ENCODE results near the gene SLC4A4. TPM values are rescaled to one million over a fixed set of nuclear protein-coding genes. Genes with fewer than 3 reads are reported as not detected.

SLC4A4 gene
- total RNA-seq, 1 donor from 2014 or later, result 24.6 TPM

- DNase-seq (ENCODE audit: low spot score) (no peak), ATAC-seq (no peak)
Observed at GRCh38 chr4:71586087-71586763, 247.4 kb downstream of the SLC4A4 start.

DNA sequence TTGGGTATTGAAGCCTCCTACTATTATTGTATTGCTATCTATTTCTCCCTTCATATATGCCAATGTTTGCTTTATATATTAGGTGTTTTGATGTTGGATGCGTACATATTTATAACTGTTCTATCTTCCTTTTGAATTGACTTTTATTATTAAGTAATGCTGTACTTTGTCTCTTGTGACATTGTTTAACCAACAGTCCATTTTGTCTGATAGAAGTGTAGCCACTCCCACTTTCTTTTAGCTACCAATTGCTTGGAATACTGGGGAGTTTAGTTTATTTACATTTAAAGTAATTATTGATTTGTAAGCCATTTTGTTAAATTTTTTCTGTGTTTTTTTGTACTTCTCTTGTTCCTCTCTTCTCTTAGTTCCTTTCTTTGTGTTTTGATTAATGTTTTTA lies 249.2 kb downstream of the SLC4A4 start:
- ATAC-seq (peak; percentile 52), DNase-seq (ENCODE audit: low spot score) (no peak)

DNA sequence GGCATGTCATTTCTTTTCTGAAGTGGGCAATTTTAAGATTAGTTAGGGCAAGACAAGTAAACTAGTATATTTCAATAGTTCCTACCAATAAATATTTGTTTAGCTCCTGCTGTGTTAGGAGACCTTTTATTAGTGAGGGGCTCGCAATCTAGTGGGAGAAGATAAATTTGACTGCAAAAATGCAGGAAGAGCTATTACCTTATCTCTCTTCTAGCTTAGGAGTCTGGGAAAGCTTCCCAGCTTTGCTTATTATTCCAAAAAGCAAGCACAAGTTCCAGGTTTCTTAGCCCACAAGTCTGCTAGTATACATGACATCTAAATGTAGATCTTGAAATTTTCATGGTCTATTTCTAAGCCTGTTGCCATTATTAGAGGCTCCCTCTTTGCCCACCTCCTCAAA lies 254.0 kb downstream of the SLC4A4 start:
- DNase-seq (ENCODE audit: low spot score) (no peak), ATAC-seq (no peak)

DNA sequence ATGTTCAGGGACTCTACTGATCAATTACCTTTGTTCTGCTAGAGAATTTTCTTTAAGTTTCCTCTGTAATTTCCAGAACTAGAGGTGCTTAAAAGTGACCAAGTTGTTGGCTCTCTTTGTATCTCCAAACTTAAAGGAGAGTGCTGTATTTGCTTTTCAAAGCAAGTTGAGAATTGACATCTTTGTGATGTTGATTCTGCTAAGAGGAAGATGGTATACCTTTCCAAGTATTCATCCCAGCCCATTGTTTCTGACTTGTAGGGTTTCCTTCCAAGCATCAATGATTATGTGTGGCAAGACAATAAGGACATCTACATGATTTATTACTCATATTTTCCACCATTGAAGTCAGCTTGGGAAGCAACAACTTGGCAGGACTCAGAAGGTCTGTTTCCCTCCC lies 254.5 kb downstream of the SLC4A4 start:
- no peak for DNase-seq (ENCODE audit: low spot score)
- ATAC-seq, result no peak

- DNase-seq (ENCODE audit: low spot score), result no peak
- no peak for ATAC-seq
Observed at GRCh38 chr4:71595576-71596108, 256.8 kb downstream of the SLC4A4 start.

DNA sequence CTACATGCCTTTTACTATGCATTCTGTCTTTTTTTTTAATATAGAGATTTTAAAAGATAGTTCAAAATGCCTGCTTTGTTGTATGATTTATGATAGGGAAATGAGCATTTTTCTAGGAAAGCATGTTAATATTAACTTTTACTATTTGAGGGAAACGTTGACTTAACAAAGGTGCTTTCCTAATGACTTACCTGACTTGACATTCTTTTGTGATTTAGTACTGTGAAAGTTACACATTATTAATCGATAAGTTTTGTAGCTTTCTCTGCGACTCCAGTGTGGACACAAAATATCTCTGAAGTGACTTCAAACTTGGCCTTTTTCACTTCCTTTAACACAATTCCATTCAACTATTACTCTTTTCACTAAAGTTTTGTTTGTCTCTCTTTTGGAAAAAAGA lies 260.8 kb downstream of the SLC4A4 start:
- ATAC-seq (no peak), DNase-seq (ENCODE audit: low spot score) (no peak)

DNA sequence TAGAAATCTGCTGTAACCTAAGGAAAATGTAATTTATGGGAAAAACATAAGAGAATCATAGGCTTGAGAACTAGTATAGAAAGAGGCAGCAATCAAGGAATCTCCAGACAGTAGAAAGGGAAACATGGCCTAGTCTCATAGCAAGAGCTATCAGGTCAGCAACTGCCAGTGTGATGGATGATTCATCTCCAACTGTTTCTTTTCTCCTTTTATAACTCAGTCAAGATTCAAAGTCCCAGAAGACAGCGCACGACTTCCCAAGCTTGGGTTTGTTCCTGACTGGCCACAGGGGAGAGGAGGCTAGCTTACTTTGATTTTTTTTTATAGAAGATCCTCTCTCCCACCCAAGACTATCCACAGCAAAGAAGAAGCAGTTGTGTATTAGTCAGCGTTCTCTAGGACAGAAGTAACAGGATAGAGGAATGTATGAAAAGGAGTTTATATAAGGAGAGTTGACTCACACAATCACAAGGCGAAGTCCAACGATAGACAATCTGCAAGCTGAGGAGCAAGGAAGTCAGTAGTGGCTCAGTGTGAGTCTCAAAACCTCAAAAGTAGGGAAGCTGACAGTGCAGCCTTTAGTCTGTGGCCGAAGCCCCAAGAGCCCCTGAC lies 263.6 kb downstream of the SLC4A4 start:
- ATAC-seq, result no peak
- no peak for DNase-seq (ENCODE audit: low spot score)

- no peak for ATAC-seq
- DNase-seq (ENCODE audit: low spot score), result no peak
Observed at GRCh38 chr4:71604785-71605184, 266.0 kb downstream of the SLC4A4 start.

GRCh38 chr4:71607109-71607508 lies 268.3 kb downstream of the SLC4A4 start:
- DNase-seq (ENCODE audit: low spot score) (no peak), ATAC-seq (no peak)

GRCh38 chr4:71607780-71608677 lies 269.2 kb downstream of the SLC4A4 start:
- ATAC-seq, result no peak
- DNase-seq (ENCODE audit: low spot score), result no peak

DNA sequence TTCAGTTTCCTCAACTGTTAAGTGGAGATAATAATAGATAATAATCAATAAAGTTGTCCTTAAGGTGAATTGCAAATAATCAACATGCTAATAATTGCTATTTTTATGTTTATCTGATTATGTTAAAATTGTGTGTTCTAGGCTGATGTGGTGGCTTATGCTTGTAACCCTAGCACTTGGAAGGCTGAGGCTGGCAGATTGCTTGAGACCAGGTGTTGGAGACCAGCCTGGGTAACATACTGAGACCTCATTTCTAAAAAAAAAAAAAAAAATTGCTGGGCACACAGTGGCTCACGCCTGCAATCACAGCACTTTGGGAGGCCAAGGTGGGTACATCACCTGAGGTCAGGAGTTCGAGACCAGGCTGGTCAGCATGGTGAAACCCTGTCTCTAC lies 269.9 kb downstream of the SLC4A4 start:
- ATAC-seq, result no peak
- DNase-seq (ENCODE audit: low spot score), result no peak

DNA sequence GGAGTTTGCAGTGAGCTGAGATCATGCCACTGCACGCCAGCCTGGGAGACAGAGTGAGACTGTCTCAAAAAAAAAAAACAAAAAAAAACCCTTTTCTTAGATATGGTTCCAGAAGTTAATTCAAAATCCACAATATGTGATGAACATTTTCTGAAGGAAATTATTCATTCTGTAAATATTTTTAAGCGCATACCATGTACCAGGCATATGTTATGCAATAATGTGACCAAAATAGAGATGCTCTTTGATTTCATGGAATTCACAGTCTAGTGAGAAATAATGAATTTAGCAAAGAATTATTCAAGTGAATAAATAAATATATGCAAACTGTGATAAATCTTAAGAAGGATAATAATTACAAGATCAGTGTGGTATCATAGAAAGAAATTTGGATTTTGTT lies 270.3 kb downstream of the SLC4A4 start:
- no peak for DNase-seq (ENCODE audit: low spot score)
- no peak for ATAC-seq

GRCh38 chr4:71609651-71610050 lies 270.8 kb downstream of the SLC4A4 start:
- no peak for ATAC-seq
- no peak for DNase-seq (ENCODE audit: low spot score)

DNA sequence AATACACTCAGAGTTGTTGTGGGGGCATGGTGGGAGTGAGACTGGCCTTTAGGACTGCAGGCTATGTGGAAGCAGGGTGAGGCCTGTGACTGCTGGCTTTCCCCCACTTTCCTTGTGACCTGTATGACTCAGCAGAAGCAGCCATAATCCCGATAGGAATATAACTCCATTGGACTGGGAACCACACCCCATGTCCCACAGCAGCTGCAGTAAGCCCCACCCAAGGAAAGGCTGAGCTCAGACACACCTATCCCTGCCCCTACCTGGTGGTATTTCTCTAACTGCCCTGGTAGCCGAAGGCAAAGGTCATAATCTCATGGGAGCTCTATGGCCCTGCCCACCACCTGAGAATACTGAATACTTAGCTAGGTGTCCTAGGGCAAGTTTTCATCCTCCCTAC lies 275.8 kb downstream of the SLC4A4 start:
- no peak for ATAC-seq
- DNase-seq (ENCODE audit: low spot score), result no peak

DNA sequence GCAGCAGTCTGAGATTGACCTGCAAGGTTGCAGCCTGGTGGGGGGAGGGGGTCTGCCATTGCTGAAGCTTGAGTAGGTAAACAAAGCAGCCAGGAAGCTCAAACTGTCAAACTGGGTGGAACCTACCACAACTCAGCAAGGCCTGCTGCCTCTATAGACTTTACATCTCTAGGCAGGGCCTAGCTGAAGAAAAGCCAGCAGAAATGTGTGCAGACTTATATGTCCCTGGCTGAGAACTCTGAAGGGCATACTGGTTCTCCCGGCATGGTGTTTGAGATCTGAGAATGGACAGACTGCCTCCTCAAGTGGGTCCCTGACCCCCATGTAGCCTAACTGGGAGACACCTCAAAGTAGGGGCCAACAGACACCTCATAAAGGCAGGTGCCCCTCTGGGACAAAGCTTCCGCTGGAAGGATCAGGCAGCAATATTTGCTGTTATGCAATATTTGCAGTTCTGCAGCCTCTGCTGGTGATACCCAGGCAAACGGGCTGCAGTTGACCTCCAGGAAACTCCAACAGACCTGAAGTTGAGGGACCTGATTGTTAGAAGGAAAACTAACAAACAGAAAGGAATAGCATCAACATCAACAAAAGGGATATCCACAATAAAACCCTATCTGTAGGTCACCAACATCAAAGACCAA lies 277.5 kb downstream of the SLC4A4 start:
- ATAC-seq, result peak; percentile 62
- no peak for DNase-seq (ENCODE audit: low spot score)

All from left lobe of liver (tissue), 2 donors.